Astrocyte (in vitro differentiated cells and primary cell): ENCODE data around the gene CKAP5. TPM values are rescaled to one million over a fixed set of nuclear protein-coding genes. Genes with fewer than 3 reads are reported as not detected.

Source experiments
- DNase-seq: peaks from one replicate; pipeline ENCODE4 v3.0.0-alpha.2; 2010; ENCODE audit warnings: low read depth
- FAIRE-seq: peaks from 2 replicates; lab custom pipeline; 2011; peaks lifted over from hg19 to GRCh38; lab: Jason Lieb, UNC
- H2AFZ ChIP-seq: 2 replicates; pipeline ENCODE4 v1.6.0; 2012; ENCODE audit warnings: low read depth, low read length, inconsistent platforms
- H3K27ac ChIP-seq: 2 replicates; pipeline ENCODE4 v1.5.1; 2011; ENCODE audit warnings: low read depth, low read length, inconsistent platforms
- H3K27me3 ChIP-seq: 2 replicates; pipeline ENCODE4 v1.6.0; 2011; ENCODE audit warnings: low read length, inconsistent platforms; ENCODE audit not compliant: insufficient read depth
- H3K36me3 ChIP-seq: 2 replicates; pipeline ENCODE4 v1.5.1; 2011; ENCODE audit warnings: low read length, inconsistent platforms; ENCODE audit not compliant: insufficient read depth
- H3K4me1 ChIP-seq: 2 replicates; pipeline ENCODE4 v1.5.1; 2011; ENCODE audit warnings: low read length, inconsistent platforms; ENCODE audit not compliant: insufficient read depth
- H3K4me2 ChIP-seq: 2 replicates; pipeline ENCODE4 v1.6.0; 2012; ENCODE audit warnings: low read length, inconsistent platforms
- H3K4me3 ChIP-seq: 2 replicates; pipeline ENCODE4 v1.5.1; 2011; ENCODE audit warnings: low read depth, mild to moderate bottlenecking, low read length, inconsistent platforms; ENCODE audit not compliant: insufficient read depth
- H3K79me2 ChIP-seq: 2 replicates; pipeline ENCODE4 v1.6.0; 2012; ENCODE audit warnings: mild to moderate bottlenecking, low read length, inconsistent platforms; ENCODE audit not compliant: insufficient read depth
- H3K9ac ChIP-seq: 2 replicates; pipeline ENCODE4 v1.6.0; 2012; ENCODE audit warnings: mild to moderate bottlenecking, low read length, inconsistent platforms
- H3K9me3 ChIP-seq: 2 replicates; pipeline ENCODE4 v1.5.1; 2012; ENCODE audit warnings: low read depth, mild to moderate bottlenecking, low read length, inconsistent platforms; ENCODE audit not compliant: insufficient read depth
- H4K20me1 ChIP-seq: 2 replicates; pipeline ENCODE4 v1.6.0; 2012; ENCODE audit warnings: low read length, inconsistent platforms; ENCODE audit not compliant: insufficient read depth
- H3K27ac Mint-ChIP-seq: one replicate; pipeline ENCODE4 v1.8.0; 2021; ENCODE audit warnings: mild to moderate bottlenecking, mixed read lengths; ENCODE audit not compliant: unreplicated experiment
- H3K27me3 Mint-ChIP-seq: one replicate; pipeline ENCODE4 v1.8.0; 2021; ENCODE audit warnings: low read depth, mixed read lengths; ENCODE audit not compliant: unreplicated experiment
- H3K36me3 Mint-ChIP-seq: one replicate; pipeline ENCODE4 v1.8.0; 2021; ENCODE audit warnings: low read depth, mixed read lengths; ENCODE audit not compliant: unreplicated experiment
- H3K4me1 Mint-ChIP-seq: one replicate; pipeline ENCODE4 v1.8.0; 2021; ENCODE audit warnings: low read depth, mixed read lengths; ENCODE audit not compliant: unreplicated experiment
- H3K4me3 Mint-ChIP-seq: one replicate; pipeline ENCODE4 v1.8.0; 2021; ENCODE audit warnings: mild to moderate bottlenecking, moderate library complexity, mixed read lengths; ENCODE audit not compliant: unreplicated experiment
- H3K9me3 Mint-ChIP-seq: one replicate; pipeline ENCODE4 v1.8.0; 2021; ENCODE audit warnings: mild to moderate bottlenecking, mixed read lengths; ENCODE audit not compliant: unreplicated experiment
- CTCF ChIP-seq: IDR thresholded peaks from 2 replicates; pipeline ENCODE4 v1.5.1; 2011; ENCODE audit warnings: low read depth, mild to moderate bottlenecking, inconsistent platforms, low read length, moderate library complexity; ENCODE audit not compliant: insufficient read depth
- EZH2 ChIP-seq: IDR thresholded peaks from 2 replicates; pipeline ENCODE4 v1.6.1; 2012; ENCODE audit warnings: mild to moderate bottlenecking, low read length, inconsistent platforms; ENCODE audit not compliant: insufficient read depth
- total RNA-seq: library from RNA; stranded (reverse); gene quantifications from 2 replicates; pipeline ENCODE4 v1.2.1, GENCODE V29; 2021

Gene CKAP5
- total RNA-seq, 1 donor from 2014 or later, result 99.9 TPM

GRCh38 chr11:46755962-46756361 lies 90.1 kb downstream of the CKAP5 start:
- Mint-ChIP-seq H3K36me3 (peaks cover 24% of the 10 kb centered on the region), H3K27ac (no peak overlapping the region), H3K4me3 (no peak overlapping the region), H3K4me1 (no peaks in the 10 kb centered on the region), H3K9me3 (no peaks in the 10 kb centered on the region), H3K27me3 (no peaks in the 10 kb centered on the region)
- Histone ChIP-seq H3K4me1 (no peaks in the 10 kb centered on the region), H3K79me2 (no peaks in the 10 kb centered on the region), H3K4me2 (no peak overlapping the region), H3K36me3 (peaks cover 59% of the 10 kb centered on the region), H3K27ac (peak overlapping the region; percentile 3), H3K4me3 (no peak overlapping the region), H2AFZ (no peak overlapping the region), H3K27me3 (no peaks in the 10 kb centered on the region), H3K9me3 (no peaks in the 10 kb centered on the region), H4K20me1 (no peaks in the 10 kb centered on the region), H3K9ac (no peak overlapping the region)
- FAIRE-seq (no peak), DNase-seq (no peak)
- TF ChIP-seq EZH2, result no peak
- TF ChIP-seq CTCF, result no peak

- DNase-seq (no peak), FAIRE-seq (no peak)
- Mint-ChIP-seq H3K9me3 (no peaks in the 10 kb centered on the region), H3K4me1 (no peaks in the 10 kb centered on the region), H3K27me3 (no peaks in the 10 kb centered on the region), H3K27ac (no peak overlapping the region), H3K4me3 (no peak overlapping the region), H3K36me3 (peaks cover 27% of the 10 kb centered on the region)
- no peaks in the 10 kb centered on the region for H3K4me1 ChIP-seq
- no peaks in the 10 kb centered on the region for H3K79me2 ChIP-seq
- TF ChIP-seq EZH2, result no peak
- no peak for TF ChIP-seq CTCF
- H3K27me3 ChIP-seq, result no peaks in the 10 kb centered on the region
- peaks cover 73% of the 10 kb centered on the region for H3K36me3 ChIP-seq
- H3K27ac ChIP-seq, result no peak overlapping the region
- no peaks in the 10 kb centered on the region for H3K9me3 ChIP-seq
- H2AFZ ChIP-seq, result no peak overlapping the region
- no peak overlapping the region for H3K4me2 ChIP-seq
- H4K20me1 ChIP-seq, result no peaks in the 10 kb centered on the region
- no peak overlapping the region for H3K4me3 ChIP-seq
- no peak overlapping the region for H3K9ac ChIP-seq
These were observed 98.9 kb downstream of the CKAP5 start for GRCh38 chr11:46747150-46747549.

- Mint-ChIP-seq H3K36me3 (peaks cover 29% of the 10 kb centered on the region), H3K27ac (no peak overlapping the region), H3K4me1 (no peaks in the 10 kb centered on the region), H3K9me3 (no peaks in the 10 kb centered on the region), H3K4me3 (no peak overlapping the region), H3K27me3 (no peaks in the 10 kb centered on the region)
- DNase-seq (no peak), FAIRE-seq (no peak)
- H4K20me1 ChIP-seq, result no peaks in the 10 kb centered on the region
- no peak overlapping the region for H3K4me2 ChIP-seq
- no peak overlapping the region for H3K27ac ChIP-seq
- H3K4me3 ChIP-seq, result no peak overlapping the region
- no peak overlapping the region for H2AFZ ChIP-seq
- H3K9ac ChIP-seq, result no peak overlapping the region
- TF ChIP-seq CTCF (no peak), EZH2 (no peak)
- H3K9me3 ChIP-seq, result no peaks in the 10 kb centered on the region
- no peaks in the 10 kb centered on the region for H3K79me2 ChIP-seq
- H3K27me3 ChIP-seq, result no peaks in the 10 kb centered on the region
- H3K36me3 ChIP-seq, result peaks cover 68% of the 10 kb centered on the region
- no peaks in the 10 kb centered on the region for H3K4me1 ChIP-seq
These were observed 100.1 kb downstream of the CKAP5 start for GRCh38 chr11:46745995-46746394.
